Panc1 (cell line): ENCODE results near the gene IPO11. TPM values are rescaled to one million over a fixed set of nuclear protein-coding genes. Genes with fewer than 3 reads are reported as not detected.

Experiments used
- ATAC-seq: fragments of 200-7000 bp; cut with Tn5 transposase; 2 replicates; pipeline ENCODE4 v1.9.1; 2020; ENCODE audit warnings: mild to moderate bottlenecking, moderate library complexity
- BruUV-seq: library from RNA; stranded (reverse); fragments of 400-500 nt; replicated peaks from 2 replicates; lab custom pipeline; 2021; lab: Mats Ljungman, UMichigan
- CTCF ChIA-PET: fragments of 300-600 bp; sonication (Branson Sonifier 250); formaldehyde crosslinking; loops from one replicate; lab custom pipeline; 2022; ENCODE audit warnings: antibody characterized with exemption; lab: Charles Lee
- POLR2A ChIA-PET: fragments of 300-600 bp; sonication (Branson Sonifier 250); formaldehyde crosslinking; loops from one replicate; lab custom pipeline; 2022; ENCODE audit warnings: antibody characterized with exemption; lab: Charles Lee
- DNase-seq: peaks from one replicate; pipeline ENCODE4 v3.0.0-alpha.2; 2010; ENCODE audit warnings: low read depth, low spot score
- H3K27ac ChIP-seq: 2 replicates; pipeline ENCODE4 v1.5.1; 2011; ENCODE audit warnings: mild to moderate bottlenecking, low read length, inconsistent platforms
- H3K27me3 ChIP-seq: fragments of 200-500 bp; sonication (Bioruptor generic); 2 replicates; pipeline ENCODE4 v1.6.0; 2014; ENCODE audit warnings: low read length, inconsistent platforms; ENCODE audit not compliant: control insufficient read depth, insufficient read depth
- H3K36me3 ChIP-seq: fragments of 200-500 bp; sonication (Bioruptor generic); 2 replicates; pipeline ENCODE4 v1.5.1; 2014; ENCODE audit warnings: inconsistent platforms, mild to moderate bottlenecking, low read length, moderate library complexity; ENCODE audit not compliant: control insufficient read depth, insufficient read depth
- H3K4me1 ChIP-seq: 2 replicates; pipeline ENCODE4 v1.5.1; 2011; ENCODE audit warnings: inconsistent platforms, mild to moderate bottlenecking, low read length, moderate library complexity; ENCODE audit not compliant: control insufficient read depth, insufficient read depth
- H3K4me3 ChIP-seq, 2 experiments: 2 replicates each; pipeline ENCODE4 v1.5.1; 2011 to 2012; ENCODE audit warnings: low read depth in 2 of 2, low read length in 2 of 2, mild to moderate bottlenecking in 2 of 2, inconsistent platforms in 1 of 2, moderate library complexity in 1 of 2
- H3K9me3 ChIP-seq: fragments of 200-500 bp; sonication (Bioruptor generic); 2 replicates; pipeline ENCODE4 v1.5.1; 2014; ENCODE audit warnings: low read depth, mild to moderate bottlenecking, inconsistent platforms, low read length, moderate library complexity; ENCODE audit not compliant: control insufficient read depth, insufficient read depth
- POLR2AphosphoS5 ChIP-seq: IDR thresholded peaks from 2 replicates; pipeline ENCODE4 v1.6.1; 2012; ENCODE audit warnings: mild to moderate bottlenecking, low read depth, low read length, moderate library complexity
- SIN3A ChIP-seq: IDR thresholded peaks from 2 replicates; pipeline ENCODE4 v1.6.1; 2012; ENCODE audit warnings: low read depth, mild to moderate bottlenecking, low read length, moderate library complexity, borderline replicate concordance; ENCODE audit not compliant: insufficient read depth
- TCF7L2 ChIP-seq: IDR thresholded peaks from 2 replicates; pipeline ENCODE4 v1.6.1; 2011; ENCODE audit warnings: mild to moderate bottlenecking, low read depth, low read length, inconsistent platforms
- in situ Hi-C: cut with HindIII; loops from 2 replicates; pipeline ENCODE4 v1.10.0; 2016; ENCODE audit warnings: low sequenced_read_pairs, low pct_unique_long_range_greater_than_20kb
- intact Hi-C: fragments of 100-400 bp; cut with micrococcal nuclease; formaldehyde crosslinking; loops from one replicate; pipeline ENCODE4 v1.10.0; 2022; ENCODE audit not compliant: unreplicated experiment
- total RNA-seq: library from RNA; stranded (reverse); gene quantifications from one replicate; pipeline ENCODE4 v1.2.1, GENCODE V29; 2021; ENCODE audit not compliant: unreplicated experiment
- TF ChIP-seq, protein P1 (sequence below): fragments of 450-650 bp; IDR thresholded peaks from 2 replicates; pipeline ENCODE4 v1.5.1; 2017; ENCODE audit warnings: mild to moderate bottlenecking
- TF ChIP-seq, protein P2 (sequence below), 2 experiments: IDR thresholded peaks; 2 replicates each; pipeline ENCODE4 v1.6.1; 2011 to 2012; ENCODE audit warnings: low read depth in 2 of 2, control low read depth in 1 of 2, low read length in 1 of 2, mild to moderate bottlenecking in 1 of 2, moderate library complexity in 1 of 2; ENCODE audit not compliant: insufficient read depth in 1 of 2

Gene IPO11
- total RNA-seq, 1 experiment from 2014 or later: 39.8 TPM

DNA sequence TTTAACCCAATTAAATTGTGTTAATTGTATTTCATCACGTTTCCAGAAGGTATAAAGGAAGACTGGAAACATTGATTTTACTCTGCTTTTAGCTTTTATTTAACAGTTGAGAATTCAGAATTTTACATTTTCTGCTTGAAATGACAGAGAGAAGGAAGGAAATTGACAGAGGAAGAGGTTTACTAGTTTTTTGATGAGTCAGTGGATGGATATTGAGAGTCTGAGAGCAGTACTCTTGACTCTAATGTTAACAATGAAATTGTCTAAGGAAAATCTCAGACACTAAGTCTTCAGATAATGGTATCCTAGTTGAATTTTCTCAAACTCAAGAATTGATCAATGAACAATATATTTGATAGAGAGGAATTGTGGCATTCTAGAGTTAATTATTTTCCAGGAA, 60.6 kb downstream of the IPO11 start:
- DNase-seq (no peak), ATAC-seq (no peak)
- CTCF ChIA-PET: interaction anchor here (0.6 kb wide), 1 partner anchor 21 kb away, joined by 3 read pairs; no protein-coding TSS in a partner anchor
- H3K36me3 ChIP-seq: peaks cover 7% of the 10 kb centered on the region
- no TSS peak for BruUV-seq
- no peaks in the 10 kb centered on the region; the same call in 1 of the 2 replicates for H3K4me1 ChIP-seq
- TF ChIP-seq SIN3A (no peak), POLR2AphosphoS5 (no peak), TCF7L2 (no peak)
- TF ChIP-seq, protein P1, sequence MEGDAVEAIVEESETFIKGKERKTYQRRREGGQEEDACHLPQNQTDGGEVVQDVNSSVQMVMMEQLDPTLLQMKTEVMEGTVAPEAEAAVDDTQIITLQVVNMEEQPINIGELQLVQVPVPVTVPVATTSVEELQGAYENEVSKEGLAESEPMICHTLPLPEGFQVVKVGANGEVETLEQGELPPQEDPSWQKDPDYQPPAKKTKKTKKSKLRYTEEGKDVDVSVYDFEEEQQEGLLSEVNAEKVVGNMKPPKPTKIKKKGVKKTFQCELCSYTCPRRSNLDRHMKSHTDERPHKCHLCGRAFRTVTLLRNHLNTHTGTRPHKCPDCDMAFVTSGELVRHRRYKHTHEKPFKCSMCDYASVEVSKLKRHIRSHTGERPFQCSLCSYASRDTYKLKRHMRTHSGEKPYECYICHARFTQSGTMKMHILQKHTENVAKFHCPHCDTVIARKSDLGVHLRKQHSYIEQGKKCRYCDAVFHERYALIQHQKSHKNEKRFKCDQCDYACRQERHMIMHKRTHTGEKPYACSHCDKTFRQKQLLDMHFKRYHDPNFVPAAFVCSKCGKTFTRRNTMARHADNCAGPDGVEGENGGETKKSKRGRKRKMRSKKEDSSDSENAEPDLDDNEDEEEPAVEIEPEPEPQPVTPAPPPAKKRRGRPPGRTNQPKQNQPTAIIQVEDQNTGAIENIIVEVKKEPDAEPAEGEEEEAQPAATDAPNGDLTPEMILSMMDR: no peak
- TF ChIP-seq, protein P2, sequence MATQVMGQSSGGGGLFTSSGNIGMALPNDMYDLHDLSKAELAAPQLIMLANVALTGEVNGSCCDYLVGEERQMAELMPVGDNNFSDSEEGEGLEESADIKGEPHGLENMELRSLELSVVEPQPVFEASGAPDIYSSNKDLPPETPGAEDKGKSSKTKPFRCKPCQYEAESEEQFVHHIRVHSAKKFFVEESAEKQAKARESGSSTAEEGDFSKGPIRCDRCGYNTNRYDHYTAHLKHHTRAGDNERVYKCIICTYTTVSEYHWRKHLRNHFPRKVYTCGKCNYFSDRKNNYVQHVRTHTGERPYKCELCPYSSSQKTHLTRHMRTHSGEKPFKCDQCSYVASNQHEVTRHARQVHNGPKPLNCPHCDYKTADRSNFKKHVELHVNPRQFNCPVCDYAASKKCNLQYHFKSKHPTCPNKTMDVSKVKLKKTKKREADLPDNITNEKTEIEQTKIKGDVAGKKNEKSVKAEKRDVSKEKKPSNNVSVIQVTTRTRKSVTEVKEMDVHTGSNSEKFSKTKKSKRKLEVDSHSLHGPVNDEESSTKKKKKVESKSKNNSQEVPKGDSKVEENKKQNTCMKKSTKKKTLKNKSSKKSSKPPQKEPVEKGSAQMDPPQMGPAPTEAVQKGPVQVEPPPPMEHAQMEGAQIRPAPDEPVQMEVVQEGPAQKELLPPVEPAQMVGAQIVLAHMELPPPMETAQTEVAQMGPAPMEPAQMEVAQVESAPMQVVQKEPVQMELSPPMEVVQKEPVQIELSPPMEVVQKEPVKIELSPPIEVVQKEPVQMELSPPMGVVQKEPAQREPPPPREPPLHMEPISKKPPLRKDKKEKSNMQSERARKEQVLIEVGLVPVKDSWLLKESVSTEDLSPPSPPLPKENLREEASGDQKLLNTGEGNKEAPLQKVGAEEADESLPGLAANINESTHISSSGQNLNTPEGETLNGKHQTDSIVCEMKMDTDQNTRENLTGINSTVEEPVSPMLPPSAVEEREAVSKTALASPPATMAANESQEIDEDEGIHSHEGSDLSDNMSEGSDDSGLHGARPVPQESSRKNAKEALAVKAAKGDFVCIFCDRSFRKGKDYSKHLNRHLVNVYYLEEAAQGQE (IDR thresholded peaks at IDR 0.05; ENCODE audit: insufficient read depth in 1 of 2, low read depth in 2 of 2, low read length in 1 of 2): no peak
- no peaks in the 10 kb centered on the region for H3K9me3 ChIP-seq
- no peaks in the 10 kb centered on the region for H3K27me3 ChIP-seq
- H3K27ac ChIP-seq: no peak overlapping the region
- no peak overlapping the region for H3K4me3 ChIP-seq
- intact Hi-C loops: no loop called here
- in situ Hi-C loops: no loop called here
- POLR2A ChIA-PET: no interaction called here

DNA sequence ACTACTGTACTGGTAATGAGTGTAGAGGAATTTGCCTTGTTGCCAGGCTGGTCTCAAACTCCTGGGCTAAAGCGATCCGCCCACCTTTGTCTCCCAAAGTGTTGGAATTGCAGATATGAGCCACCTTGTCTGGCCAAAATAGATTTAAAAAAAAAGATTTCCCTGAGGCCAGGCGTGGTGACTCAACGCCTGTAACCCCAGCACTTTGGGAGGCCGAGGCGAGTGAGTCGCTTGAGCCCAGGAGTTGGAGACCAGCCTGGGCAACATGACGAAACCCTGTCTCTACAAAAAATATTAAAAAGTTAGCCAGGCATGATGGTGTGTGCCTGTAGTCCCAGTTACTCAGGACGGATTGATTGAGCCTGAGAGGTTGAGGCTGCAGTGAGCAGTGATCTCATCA, 62.5 kb downstream of the IPO11 start:
- CTCF ChIA-PET: no interaction called here
- Histone ChIP-seq H3K4me3 (no peak overlapping the region), H3K4me1 (no peaks in the 10 kb centered on the region), H3K9me3 (no peaks in the 10 kb centered on the region), H3K27ac (no peak overlapping the region), H3K27me3 (no peaks in the 10 kb centered on the region), H3K36me3 (peaks cover 3% of the 10 kb centered on the region; the same call in 1 of the 2 replicates)
- no TSS peak for BruUV-seq
- POLR2A ChIA-PET: no interaction called here
- in situ Hi-C loops (no loop called here), intact Hi-C loops (no loop called here)
- no peak for DNase-seq
- ATAC-seq: no peak
- TF ChIP-seq SIN3A: no peak
- no peak for TF ChIP-seq POLR2AphosphoS5
- TF ChIP-seq, protein P2 (IDR thresholded peaks at IDR 0.05; ENCODE audit: insufficient read depth in 1 of 2, low read depth in 2 of 2, low read length in 1 of 2): no peak
- TF ChIP-seq TCF7L2: no peak
- TF ChIP-seq, protein P1: no peak
